Measurements from ENCODE around the gene RNF17.

Gene RNF17

DNA sequence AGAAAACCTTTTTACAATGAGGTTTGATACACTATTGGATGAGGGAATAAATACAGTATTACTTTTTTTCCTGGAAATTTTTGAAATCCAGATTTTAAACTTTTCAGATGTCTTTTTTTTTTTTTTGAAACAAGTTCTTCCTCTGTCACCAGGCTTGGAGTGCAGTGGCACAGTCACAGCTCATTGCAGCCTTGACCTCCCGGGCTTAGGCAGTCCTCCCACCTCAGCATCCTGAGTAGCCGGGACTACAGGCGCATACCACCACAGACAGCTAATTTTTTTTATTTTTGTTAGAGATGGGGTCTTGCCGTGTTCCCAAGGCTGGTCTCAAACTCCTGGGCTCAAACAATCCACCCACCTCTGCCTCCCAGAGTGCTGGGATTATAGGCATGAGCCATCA, 96.8 kb downstream of the RNF17 start:
- no peak for DNase-seq

DNA sequence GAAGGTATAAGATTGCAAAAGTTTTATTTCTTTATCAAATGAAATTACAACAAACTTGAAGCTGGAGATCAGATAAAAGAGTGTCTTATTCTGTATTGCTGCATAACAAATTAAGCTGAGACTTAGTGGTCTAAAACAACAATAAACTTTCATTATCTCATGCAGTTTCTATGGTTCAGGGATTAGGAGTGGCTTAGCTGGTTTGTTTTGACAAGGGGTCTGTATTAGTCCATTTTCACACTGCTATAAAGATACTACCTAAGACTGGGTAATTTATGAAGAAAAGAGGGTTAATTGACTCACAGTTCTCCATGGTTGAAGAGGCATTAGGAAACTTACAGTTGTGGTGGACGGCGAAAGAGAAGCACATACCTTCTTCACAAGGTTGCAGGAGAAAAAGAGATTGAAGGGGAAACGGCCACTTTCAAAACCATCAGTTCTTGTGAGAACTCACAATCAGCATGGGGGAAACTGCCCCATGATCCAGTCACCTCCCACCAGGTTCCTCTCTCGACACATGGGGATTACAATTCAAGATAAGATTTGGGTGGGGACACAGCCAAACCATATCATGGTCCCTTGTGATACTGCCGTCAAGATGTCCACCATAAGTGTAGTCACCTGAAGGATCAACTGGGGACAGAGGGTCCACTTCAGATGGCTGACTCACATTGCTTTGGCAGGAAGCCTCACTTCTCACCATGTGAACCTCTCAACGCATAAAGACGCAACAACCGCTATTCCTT, 97.8 kb downstream of the RNF17 start:
- no peak for DNase-seq

DNA sequence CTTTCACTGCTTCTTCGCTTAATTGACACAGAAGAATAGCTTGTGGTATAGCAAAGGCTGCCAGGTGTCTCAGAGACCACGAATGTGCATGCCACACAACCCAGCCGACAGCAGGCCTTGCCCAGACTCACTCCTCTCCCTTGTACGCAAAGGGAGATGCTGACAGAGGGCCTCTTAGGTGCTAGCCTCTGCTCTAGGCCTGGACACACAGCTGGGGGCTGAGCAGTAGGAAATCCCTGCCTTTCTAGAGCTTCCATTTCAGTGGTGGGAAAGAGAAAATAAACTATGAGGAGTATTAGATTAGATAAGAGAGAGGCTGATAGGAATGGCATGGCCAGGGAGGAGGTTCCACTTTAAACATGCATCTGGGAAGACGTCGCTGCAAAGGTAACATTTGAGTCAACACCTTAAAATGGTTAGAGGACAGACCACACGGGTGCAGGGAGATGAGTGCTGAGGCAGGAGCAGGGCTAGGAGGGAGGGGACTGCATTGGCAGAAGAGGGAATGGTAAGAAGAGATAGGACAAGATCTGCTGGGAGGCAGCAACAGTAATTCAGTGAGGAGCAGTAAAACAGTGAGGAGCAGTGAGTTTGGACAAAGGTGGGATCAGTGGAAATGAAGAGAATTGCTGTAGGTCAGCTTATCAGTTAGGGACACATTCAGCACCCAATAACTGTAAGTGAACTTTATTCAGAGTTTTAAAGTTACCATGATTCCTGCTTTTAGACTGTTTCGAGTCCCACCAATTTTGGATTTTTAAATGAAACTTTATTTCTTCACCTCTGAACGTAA, 100.0 kb downstream of the RNF17 start:
- no peak for DNase-seq

DNA sequence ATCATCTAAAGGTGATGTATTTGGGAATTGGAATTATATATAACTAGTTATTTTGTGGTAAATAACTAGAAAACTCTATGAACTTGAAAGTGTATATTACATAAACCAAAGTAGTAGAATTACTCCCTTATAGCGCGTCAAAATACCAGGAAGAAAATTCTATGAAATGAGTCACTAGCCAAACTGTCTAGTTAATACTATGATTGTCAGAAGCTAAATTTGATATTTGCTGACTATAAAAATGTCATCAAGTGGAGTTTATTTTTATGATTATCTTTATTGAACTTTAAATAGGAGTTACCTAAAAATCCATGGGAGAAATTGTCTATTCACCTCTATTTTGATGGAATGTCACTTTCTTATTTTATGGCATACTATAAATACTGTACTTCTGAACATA, 100.6 kb downstream of the RNF17 start:
- no peak for DNase-seq

DNA sequence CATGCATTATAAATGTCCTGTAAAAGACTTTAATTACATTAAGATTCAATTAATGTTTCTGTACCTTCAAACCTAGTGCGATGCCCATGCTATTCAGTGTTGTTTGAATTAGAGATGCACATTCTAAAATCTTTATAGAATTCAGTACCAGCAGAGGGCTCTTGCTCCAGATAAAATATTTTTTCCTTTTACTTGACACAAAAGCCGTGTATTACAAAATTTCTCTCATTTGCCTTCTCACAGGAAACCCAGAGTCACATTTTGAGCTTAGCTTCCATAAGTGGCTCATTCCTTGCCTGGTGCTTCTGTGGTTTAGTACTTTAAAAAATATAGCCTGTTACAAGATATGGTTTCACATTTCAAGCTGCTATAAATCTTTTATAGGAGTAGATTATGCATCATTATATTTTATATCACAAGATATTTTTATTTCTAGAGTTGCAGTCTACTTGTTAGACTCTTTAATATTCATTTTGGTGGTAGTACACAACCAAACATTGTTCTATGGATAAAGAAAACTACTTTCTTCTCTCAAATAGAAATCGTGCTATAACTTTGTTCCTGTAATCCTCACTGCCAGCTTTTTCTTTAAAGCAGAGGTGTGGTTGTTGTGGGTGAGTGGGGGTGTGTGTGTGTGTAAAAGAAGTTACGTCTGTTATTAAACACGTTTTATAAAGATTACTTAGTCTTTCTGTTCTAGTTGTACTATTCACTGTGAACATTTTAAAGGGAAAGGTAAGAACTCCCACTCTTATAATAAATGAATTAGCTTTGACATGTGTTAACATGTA, 101.4 kb downstream of the RNF17 start:
- DNase-seq, result no peak

DNA sequence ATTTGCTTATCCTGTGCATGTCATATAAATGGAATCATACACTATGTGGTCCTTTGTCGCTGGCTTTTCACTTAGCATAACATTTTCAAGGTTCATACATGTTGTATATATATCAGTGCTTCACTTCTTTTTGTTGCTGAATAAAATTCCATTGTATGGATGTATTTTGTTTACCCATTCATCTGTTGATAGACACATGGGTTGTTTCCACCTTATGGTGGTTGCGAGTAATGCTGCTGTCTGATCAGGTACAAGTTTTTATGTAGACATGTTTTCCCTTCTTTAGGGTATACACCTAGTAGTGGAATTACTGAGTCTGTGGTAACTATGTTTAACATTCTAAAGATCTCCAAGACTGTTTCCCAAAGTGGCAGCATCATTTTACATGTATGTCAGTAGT, 102.5 kb downstream of the RNF17 start:
- no peak for DNase-seq

DNA sequence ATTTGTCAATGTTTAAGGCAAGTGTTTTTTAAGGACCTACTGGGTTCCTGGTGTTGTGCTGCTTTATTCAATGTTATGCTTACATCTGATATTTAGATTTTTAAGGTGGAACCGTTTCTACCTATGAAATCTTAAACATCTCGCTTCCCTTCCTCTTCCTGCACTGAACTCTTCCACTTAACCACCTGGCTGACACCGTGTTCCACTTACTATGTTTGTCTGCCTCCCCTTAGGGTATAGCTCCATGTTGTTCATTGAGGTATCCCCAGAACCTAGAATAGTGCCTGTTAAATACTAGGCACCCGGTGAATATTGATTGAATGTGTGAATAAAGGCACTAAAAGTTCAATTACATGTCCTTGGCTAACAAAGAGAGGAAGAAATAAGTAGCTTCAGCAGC, 104.9 kb downstream of the RNF17 start:
- no peak for DNase-seq

DNA sequence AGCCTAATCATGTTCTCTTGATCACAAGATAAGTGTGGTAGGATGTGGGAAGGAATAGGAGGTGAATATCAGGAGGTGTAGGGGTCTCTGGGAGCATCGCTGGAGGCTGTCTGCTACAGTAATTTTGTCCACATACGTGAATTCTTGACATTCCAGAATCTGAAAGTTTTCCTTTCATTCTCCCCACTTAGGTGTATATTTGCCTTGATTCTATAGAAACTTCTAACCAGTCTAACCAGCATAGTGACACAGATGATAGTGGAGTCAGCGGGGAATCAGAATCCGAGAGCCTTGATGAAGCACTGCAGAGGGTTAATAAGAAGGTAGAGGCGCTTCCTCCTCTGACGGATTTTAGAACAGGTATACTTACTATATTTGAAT, 106.4 kb downstream of the RNF17 start:
- DNase-seq, result no peak

DNA sequence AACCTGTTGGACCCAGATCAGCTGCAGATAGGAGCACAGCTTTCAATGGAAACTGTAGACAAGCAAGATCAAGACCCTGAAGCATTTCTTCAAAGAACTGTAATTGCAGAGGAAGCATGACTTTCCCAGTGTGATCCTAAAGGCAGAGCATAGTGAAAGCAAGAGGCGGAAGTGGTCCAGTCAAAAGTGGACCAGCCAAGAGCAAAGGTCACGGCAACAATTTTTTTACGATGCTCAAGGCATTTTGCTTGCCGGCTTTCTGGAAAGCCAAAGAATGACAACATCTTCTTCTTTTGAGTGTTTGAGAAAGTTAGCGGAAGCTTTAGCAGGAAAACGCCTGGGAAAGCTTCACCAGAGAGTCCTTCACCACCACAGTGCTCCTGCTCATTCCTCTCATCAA, 111.6 kb downstream of the RNF17 start:
- no peak for DNase-seq

DNA sequence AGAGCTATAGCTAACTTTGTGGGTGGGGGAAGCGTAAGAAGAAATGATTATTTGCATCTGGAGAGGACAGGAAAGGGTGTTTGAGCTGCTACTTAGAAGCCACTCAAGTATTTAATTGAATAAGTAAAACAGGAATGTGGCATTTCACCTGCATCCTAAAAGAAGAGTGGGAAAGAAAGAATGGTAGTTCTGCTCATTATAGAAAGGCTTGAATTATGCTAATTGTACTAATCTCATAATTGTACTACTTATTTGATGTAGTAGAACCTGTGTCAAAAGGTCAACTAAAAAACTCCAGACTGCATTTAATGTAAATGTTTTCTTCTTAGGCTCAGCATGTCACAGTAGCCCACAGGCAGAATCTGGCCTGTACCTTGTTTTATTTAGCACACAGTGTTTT, 113.6 kb downstream of the RNF17 start:
- no peak for DNase-seq

DNA sequence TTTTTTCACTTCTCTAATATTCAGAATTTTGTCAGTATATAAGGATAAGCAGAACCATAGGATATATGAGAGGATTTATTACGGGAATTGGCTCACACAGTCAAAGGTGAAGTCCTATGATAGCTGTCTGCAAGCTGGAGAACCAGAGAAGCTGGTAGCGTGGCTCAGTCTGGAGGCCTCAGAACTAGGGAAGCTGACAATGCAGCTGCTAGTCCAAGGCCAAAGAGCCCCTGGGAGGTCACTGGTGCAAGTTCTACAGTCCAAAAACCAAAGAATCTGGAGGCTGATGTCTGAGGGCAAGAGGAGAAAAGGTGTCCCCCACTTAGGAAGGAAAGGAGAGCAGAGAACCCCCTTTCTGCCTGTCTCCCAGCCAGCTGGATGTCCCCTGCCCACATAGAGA, 114.4 kb downstream of the RNF17 start:
- DNase-seq, result no peak

DNA sequence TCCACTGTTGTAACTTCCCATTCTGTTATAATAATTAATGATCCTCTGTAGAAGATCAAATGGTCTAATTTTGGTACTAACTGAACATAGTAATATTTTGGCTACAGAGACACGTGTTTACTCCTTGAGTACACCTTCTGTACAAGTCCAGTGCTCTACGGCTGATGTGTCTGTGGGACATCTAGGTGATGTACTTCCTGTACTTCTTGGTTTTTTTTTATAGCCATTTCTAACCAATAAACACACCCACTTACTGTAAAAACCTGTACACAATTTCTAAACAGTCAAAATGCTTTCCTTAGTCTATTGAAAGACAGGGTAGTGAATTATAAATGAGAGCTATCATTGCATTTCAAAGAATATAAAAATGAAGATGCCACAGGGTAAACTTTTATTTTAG, 118.7 kb downstream of the RNF17 start:
- no peak for DNase-seq

DNA sequence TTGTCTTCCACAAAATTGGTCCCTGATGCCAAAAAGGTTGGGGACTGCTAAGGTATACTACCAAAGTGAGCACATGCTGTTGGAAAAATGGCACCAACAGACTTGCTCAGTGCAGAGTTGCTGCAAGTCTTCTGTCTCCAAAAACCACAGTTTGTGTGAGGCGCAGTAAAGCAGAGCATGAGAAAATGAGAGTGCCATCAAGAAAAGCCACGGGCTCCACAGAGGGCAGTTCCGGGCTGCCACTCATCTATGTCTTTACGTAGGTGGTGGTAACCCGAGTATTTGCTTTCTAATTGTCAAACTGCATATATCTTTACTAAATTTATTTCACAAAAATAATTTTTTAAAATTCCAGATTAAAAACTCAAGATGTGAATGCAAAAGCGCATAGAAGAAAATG, 123.8 kb downstream of the RNF17 start:
- no peak for DNase-seq

DNA sequence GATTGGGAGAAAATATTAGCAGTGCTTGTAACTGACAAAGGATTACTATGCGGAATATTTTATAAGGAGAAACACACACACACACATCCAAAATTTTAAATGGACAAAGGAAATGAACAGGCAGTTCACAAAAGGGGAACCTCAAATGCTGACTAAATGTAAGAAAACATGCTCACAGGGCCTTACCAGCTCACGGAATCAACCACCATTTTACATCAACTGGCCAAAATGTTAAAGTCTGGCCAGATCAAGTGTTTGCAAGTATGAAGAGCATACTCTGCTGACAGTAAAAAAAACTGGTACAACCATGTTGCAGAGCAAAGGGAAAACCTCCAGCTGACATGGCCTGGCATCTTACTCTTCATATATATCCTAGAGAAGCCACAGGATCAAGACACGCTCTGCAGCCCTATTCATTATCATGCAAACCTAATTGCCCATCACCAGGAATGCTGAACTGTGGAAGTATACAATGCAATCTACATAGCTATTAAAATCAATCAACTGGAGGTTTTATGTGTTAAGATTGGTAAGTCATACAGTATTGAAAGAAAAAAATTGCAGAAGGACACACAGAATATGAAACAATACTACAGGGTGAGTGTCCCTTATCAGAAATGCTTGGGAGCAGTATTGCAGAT, 124.4 kb downstream of the RNF17 start:
- DNase-seq, result no peak

DNA sequence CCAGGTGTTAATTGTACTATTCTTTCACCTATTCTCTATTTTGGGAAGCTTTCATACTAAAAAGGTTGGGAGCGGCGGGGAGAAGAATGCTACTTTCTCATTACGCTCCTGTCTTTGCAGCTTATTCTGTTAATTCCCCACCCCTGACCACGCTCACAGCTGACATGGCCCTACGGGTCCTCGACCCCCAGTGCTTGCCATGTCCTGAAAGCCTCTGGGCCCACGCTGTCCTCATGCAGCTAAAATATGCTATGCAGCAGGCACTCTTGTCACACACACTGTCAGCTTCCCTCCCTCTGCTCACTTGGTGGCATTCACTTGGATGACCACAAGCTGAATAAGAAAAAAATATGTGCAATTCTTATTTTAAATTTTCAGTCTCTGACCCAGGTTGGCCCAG, 126.3 kb downstream of the RNF17 start:
- DNase-seq, result no peak

DNA sequence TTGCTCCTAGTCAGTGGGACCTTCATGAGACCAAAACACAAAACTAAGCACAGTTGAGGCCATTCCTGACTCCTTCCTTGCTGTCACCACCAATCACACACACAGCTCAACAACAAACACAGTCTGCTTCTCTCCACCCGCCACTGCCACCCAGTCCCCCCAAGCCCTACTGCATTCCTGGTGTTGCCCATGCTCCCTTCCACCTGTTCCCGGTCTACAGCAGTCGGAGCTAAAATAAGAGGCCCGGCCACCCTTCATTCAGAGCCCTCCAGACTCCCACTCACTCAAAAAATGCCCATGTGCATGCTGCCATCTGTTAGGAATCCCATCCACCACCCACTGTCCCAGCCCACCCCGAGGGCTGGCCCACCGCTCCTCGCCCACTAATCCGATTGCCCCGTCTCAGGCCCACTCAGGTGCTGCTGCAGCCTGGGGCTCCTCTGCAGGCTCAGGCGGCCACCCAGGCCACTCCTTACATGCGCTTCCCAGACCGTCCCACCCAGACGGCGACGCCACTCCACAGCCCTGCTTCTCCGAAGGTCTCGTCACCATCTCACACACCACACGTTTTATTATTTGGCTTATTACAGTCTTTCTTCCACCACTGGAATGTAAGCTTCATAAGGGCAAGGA, 127.6 kb downstream of the RNF17 start:
- DNase-seq, result no peak

DNA sequence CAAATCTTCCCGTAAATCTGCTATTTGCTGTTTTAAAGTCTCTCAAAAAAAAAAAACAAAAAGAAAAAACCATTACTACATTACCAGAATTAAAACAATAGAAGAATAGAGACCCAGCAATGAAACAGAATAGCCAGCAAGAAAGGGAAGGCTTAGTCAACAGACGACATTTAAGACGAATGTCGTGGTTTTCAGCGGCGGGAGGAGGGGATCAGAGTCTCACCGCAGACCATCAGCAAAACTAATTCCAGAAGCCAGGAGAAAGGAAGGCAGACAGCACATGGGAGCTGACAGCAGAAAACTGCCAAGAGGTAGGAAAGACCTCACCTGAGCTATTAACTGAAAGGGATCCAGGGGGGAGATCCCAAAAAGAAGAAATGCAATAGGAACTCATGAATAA, 128.9 kb downstream of the RNF17 start:
- no peak for DNase-seq

DNA sequence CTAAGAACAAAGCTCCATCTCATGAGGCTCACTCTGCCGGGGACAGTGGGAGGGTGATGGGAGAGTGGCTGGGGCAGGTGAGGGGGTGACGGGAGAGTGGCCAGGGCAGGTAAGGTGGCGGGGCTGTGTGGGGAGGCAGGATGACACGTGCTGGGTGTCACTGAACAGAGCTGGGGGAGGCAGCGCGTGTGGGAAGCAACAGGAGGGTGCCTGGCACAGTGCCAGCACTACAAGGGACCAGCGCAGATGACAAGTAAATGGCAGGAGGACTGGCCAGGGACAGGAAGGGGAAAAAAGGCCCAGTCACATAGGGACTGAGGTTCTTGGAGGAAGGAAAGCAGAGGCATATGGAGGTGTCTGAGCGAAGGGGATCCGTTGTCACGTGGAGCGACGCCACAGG, 129.9 kb downstream of the RNF17 start:
- no peak for DNase-seq

DNA sequence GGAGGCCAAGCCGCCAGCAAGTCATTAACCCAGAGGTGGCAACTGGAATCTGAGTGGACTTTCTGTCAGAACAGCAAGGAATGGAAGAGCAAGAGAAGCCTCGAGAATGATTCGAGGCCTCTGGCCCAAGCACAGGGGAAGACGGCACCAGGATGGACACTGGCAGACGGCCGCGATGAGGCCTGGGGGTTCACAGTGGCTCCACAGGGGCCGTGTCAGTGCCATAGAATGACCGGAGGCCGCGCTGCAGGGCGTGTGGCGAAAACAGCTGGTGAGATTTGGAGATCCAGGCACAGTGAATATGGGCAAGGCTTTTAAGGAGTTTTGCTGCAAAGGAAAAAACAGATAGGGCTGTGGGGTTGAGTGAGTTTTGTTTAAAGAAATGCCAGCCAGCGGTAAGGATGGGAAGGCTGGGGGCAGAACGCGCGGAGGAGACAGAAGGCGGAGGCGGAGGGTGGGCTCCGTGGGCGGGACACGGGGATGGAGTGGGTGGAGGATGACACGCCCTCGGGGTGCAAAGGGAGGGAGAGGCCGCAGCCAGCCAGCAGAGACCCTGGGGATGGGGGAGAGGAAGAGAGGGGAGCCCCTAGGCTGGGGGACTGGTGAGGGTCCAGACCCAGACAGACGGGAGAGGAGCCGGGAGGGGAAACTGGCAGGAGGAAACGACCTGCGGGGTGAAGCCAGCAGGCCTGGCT, 130.5 kb downstream of the RNF17 start:
- no peak for DNase-seq

DNA sequence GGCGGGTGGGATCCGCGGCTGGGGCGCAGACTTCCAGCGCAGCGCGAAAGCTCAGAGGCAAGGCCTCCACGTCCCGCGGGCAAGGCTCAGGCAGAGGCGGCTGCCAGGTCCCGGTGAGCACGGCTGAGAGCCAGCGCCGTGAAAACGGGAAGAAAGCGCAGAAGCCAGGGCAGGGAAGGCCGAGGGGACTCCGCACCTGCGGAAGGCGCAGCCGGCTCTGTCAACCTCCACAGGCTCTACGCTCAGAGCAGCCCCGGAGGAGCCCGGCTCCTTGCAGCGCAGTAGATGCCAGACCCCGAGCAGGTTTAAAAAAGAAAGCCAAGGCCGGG, 131.0 kb downstream of the RNF17 start:
- no peak for DNase-seq

DNA sequence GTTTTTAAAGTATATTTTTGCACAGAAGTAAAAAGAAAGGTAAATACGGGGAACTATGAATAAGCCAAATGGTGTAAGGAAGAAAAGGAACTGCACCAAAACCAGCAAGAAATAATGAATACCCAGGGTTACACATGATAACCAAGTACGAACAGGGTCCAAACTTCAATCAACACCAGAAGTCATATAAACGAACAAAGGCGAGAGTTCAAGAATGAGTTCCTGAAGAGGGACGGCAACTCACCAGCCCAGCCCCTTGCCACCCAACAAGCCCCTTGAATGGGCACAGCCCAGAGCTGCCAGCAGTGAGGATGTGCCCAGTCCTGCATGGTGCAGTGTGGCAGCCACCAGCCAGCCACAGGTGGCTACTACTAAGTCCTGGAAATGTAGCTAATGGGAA, 132.1 kb downstream of the RNF17 start:
- no peak for DNase-seq

DNA sequence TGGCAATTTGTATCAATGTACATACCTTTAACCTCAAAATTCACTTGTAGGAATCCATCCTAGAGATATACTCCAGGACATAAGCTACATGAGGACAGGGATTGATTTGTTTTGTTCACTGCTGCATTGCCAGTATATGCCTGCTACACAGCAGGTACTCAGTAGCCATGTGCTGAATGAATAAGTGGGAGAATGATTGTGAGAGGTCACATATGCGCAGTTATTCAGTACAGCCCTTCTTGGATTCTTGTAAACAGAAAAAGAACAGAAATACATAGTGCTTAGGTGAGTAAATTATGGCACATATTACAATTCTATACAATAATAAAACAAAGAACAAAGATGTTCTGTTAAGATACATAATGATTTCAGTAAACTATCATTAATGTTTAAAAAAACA, 133.3 kb downstream of the RNF17 start:
- DNase-seq, result no peak

Measured in stimulated activated CD4-positive, alpha-beta T cell treated with anti-CD3 and anti-CD28 coated beads, Interleukin-2, amount 100 ng/mL, for 48 hours (primary cell).